Endometrial microvascular endothelial cells (primary cell): ENCODE measurements around the gene ZNF668. TPM values are rescaled to one million over a fixed set of nuclear protein-coding genes. Genes with fewer than 3 reads are reported as not detected.
"Not testable (repeated sequence)": the region's sequence is repeated elsewhere in the genome, so short reads cannot be mapped to it uniquely, and the experiment has no call there.

Experiments used
- in situ Hi-C: cut with HindIII; loops from 2 replicates; pipeline ENCODE4 v1.10.0; 2017; ENCODE audit warnings: low sequenced_read_pairs, low pct_unique_long_range_greater_than_20kb; ENCODE audit errors: inconsistent ontology term
- total RNA-seq: library from RNA; depleted of rRNA; stranded (reverse); fragments of >200 nt; gene quantifications from one replicate; pipeline ENCODE4 v1.2.3, GENCODE V29; 2015; ENCODE audit errors: inconsistent ontology term

Gene ZNF668
- total RNA-seq, 1 donor from 2014 or later: 16.5 TPM

GRCh38 chr16:31032736-31033708, 41.0 kb downstream of the ZNF668 start, which contains the start of gene STX4:
STX4 (plus strand) TSS chr16:31033558; CDS start chr16:31033806, 248 bp downstream.
- in situ Hi-C loops: no loop called here

DNA sequence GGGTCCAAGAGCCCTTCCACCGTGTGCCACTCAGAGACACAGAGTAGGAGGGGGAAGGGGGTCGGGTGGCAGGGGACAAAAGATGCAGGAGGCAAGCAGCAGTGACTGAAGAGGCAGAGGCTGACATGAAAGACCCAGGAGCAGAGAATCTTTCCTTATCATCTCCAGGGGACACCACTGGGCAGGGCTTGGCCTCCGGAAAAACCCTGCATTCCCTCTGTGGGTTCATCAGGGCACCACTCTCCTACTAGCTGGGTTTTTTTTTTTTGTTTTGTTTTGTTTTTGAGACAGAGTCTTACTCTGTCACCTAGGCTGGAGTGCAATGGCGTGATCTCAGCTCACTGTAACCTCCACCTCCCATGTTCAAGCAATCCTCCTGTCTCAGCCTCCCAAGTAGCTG, 42.8 kb downstream of the ZNF668 start:
- in situ Hi-C loops: no loop called here

- in situ Hi-C loops: no loop called here
Observed at GRCh38 chr16:31029272-31029671, 44.8 kb downstream of the ZNF668 start.

GRCh38 chr16:31025339-31025738, 48.7 kb downstream of the ZNF668 start:
- in situ Hi-C loops: no loop called here

DNA sequence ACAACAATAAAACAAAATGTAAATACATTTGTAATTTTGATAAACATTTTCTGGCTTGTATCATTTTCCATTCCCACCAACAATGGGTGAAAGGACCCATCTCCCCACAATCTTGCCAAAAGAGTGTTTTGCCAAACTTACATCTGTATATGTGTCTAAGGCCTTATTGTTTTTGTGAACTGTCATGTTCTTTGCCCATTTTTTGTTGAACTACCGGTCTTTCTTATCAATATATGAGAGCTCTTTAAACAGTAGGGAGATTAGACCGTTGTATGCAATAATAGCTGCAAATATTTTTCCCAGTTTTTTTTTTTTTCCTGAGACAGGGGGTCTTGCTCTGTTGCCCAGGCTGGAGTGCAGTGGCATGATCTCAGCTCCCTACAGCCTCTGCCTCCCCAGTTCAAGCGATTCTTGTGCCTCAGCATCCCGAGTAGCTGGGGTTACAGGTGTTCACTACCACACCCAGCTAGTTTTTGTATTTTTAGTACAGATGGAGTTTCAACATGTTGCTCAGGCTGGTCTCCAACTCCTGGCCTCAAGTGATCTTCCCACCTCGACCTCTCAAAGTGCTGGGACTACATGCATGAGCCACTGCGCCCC, 50.3 kb downstream of the ZNF668 start:
- in situ Hi-C loops: no loop called here

DNA sequence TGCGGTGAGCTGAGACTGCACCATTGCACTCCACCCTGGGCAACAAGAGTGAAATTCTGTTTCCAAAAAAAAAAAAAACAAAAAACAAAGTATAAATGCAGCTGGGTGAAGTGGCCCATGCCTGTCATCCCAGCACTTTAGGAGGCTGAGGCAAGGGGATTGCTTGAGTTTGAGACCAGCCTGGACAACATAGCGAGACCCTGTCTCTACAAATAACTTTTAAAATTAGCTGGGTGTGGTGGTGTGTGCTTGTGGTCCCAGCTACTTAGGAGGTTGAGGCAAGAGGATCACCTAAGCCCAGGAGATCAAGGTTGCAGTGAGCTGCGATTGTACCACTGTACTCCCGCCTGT, 50.8 kb downstream of the ZNF668 start:
- in situ Hi-C loops: no loop called here

DNA sequence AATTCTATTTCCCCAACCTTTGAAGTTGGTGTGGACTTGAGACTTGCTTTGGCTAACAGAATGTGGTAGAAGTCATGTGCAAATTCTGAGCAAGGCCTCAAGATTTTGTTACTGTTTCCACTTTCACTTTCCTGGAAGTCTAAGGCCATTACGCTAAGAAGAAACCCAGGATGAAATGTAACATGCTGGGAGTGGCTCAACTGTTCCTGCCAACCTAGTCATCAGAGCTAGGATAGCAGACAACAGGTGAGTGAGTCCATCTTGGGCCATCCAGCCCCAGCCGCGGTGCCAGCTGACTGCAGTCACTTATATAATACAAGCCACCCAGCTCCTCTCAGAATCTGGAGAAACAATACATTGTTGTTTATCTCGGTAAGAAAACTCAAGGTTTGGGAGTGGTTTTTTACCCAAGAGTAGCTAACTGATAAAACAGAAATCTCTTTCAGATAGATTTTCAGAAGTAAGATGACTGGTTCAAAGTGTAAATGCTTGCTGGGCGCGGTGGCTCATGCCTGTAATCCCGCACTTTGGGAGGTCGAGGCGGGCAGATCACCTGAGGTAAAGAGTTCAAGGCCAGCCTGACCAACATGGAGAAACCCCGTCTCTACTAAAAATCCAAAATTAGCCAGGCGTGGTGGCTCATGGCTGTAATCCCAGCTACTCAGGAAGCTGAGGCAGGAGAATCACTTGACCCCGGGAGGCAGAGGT, 51.3 kb downstream of the ZNF668 start:
- in situ Hi-C loops: no loop called here

DNA sequence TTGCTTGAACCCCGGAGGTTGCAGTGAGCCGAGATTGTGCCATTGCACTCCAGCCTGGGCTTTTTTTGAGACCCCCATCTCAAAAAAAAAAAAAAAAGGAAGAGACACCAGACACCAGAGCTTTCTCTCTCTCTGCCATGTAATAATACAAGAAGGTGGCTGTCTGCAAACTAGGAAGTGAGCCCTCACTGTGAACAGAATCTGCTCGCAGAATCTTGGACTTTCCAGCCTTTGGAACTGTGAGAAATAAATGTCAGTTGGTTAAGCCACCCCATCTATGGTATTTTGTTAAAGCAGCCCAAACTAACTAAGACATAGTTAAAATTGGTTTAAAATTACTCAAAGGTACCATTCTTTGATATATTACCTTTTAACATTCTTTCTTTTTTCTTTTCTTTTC, 53.5 kb downstream of the ZNF668 start:
- in situ Hi-C loops: no loop called here

- in situ Hi-C loops: not testable (repeated sequence)
Observed at GRCh38 chr16:31017756-31018155, 56.3 kb downstream of the ZNF668 start.

DNA sequence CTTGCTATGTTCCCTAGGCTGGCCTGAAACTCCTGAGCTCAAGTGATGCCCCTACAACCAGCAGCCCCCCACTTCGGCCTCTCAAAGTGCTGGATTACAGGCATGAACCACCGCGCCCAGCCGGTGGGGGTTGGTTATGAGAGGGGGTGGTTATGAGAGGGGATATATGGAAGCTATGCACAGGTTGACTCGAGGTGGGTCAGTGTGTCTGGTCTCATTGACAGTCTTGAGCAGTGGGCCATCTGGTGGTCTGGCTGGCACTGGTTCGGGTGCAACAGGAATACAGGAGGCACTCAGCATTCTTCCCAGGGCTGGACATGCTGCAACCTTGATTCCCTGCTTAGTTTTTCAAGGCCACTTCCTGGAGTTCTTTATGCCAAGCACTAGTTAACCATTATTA, 58.0 kb downstream of the ZNF668 start:
- in situ Hi-C loops: no loop called here

DNA sequence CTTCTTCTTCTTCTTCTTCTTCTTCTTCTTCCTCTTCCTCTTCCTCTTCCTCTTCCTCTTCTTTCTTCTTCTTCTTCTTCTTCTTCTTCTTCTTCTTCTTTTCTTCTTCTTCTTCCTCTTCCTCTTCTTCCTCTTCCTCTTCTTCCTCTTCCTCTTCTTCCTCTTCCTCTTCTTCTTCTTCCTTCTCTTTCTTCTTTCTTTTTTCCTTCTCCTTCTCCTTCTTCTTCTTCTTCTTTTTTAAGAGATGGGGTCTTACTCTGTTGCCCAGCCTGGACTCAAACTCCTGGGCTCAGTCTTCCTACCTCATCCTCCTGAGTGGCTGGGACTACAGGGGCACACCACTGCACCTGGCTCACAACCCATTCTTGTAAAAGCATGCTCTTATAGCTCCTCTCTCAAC, 60.7 kb downstream of the ZNF668 start:
- in situ Hi-C loops: not testable (repeated sequence)

DNA sequence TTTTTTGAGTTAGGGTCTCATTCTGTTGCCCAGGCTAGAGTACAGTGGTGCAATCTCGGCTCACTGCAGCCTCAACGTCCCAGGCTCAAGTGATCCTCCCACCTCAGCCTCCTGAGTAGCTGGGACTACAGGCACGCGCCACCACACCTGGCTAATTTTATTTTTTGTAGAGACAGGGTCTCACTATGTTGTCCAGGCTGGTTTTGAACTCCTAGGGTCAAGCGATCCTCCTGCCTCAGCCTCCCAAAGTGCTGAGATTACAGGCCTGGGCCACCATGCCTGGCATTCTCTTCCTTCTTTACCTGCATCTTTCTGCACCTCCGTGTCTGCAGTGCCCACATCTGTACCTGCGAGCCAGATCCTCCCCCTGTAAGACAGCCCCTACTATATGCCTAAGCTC, 62.2 kb downstream of the ZNF668 start:
- in situ Hi-C loops: not testable (repeated sequence)

Other genes starting within 250 kb of the ZNF668 start
- gene BCL7C, start 180.2 kb downstream of the ZNF668 start, total RNA-seq: 25.8 TPM
- gene CTF1, start 177.6 kb downstream of the ZNF668 start, total RNA-seq: 1.3 TPM
- gene FBXL19, start 150.7 kb downstream of the ZNF668 start, total RNA-seq: 23.1 TPM
- gene ORAI3, start 125.2 kb downstream of the ZNF668 start, total RNA-seq: 13.4 TPM
- 5.0 TPM for gene SETD1A, start 116.5 kb downstream of the ZNF668 start, total RNA-seq
- gene HSD3B7, start 89.0 kb downstream of the ZNF668 start, total RNA-seq: 6.0 TPM
- gene STX1B, start 63.6 kb downstream of the ZNF668 start, total RNA-seq: not detected
- 35.9 TPM for gene STX4, start 40.7 kb downstream of the ZNF668 start, total RNA-seq
- 7.2 TPM for gene ZNF646, start 182 bp upstream of the ZNF668 start, total RNA-seq
- gene PRSS53, start 14.7 kb upstream of the ZNF668 start, total RNA-seq: 0.19 TPM
- gene VKORC1, start 20.6 kb upstream of the ZNF668 start, total RNA-seq: 179 TPM
- gene BCKDK, start 34.1 kb upstream of the ZNF668 start, total RNA-seq: 88.6 TPM
- gene KAT8, start 43.4 kb upstream of the ZNF668 start, total RNA-seq: 30.1 TPM
- gene PRSS8, start 61.5 kb upstream of the ZNF668 start, total RNA-seq: not detected
- not detected for gene PRSS36, start 75.8 kb upstream of the ZNF668 start, total RNA-seq
- gene FUS, start 105.9 kb upstream of the ZNF668 start, total RNA-seq: 79.0 TPM
- gene PYCARD, start 128.5 kb upstream of the ZNF668 start, total RNA-seq: 21.2 TPM
- not detected for gene TRIM72, start 139.9 kb upstream of the ZNF668 start, total RNA-seq
- gene PYDC1, start 142.9 kb upstream of the ZNF668 start, total RNA-seq: not detected
- not detected for gene ITGAM, start 185.7 kb upstream of the ZNF668 start, total RNA-seq